Adrenal gland (tissue), 5 donors: Measurements from ENCODE around the gene GALK2.

ENCODE experiments used
- POLR2A ChIP-seq, 2 donors: fragments of 450-650 bp; IDR thresholded peaks; one replicate each; pipeline ENCODE4 v1.6.1; 2017; ENCODE audit warnings: antibody characterized with exemption in 2 of 2, mild to moderate bottlenecking in 2 of 2, moderate library complexity in 1 of 2
- TF ChIP-seq, protein P1 (sequence below), 6 experiments: fragments of 450-650 bp in 4 of 6; fragments of 200-600 bp in 2 of 6; sonication (generic) in 1 of 6; IDR thresholded peaks; 1 replicate in 5 of 6; 2 replicates in 1 of 6; pipeline versions ENCODE4 v1.5.1 to v1.8.0; 2016 to 2021; ENCODE audit warnings: antibody characterized with exemption in 6 of 6, mild to moderate bottlenecking in 2 of 6, moderate library complexity in 1 of 6
- donor health status: DM: no; HTN: no; CAD: no.

DNA sequence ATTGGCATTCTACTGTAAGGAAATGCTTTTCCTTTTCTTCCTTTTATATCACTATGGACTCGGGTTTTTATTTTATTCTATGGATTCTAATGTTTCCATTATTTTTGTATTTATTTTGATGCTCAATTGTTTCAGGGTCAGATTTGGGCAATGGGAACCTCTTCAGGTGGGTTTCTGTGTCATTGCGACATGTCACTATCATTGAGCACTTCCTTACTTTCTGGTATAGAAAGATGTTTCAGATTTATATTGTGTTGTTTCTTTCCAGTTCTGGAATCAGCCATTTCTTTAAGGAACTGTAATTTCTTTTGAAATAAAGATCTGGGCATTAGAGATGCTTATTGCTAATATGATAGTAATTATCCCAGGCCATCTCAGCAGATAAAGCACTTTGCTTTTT, 21.8 kb downstream of the GALK2 start:
- TF ChIP-seq, protein P1, sequence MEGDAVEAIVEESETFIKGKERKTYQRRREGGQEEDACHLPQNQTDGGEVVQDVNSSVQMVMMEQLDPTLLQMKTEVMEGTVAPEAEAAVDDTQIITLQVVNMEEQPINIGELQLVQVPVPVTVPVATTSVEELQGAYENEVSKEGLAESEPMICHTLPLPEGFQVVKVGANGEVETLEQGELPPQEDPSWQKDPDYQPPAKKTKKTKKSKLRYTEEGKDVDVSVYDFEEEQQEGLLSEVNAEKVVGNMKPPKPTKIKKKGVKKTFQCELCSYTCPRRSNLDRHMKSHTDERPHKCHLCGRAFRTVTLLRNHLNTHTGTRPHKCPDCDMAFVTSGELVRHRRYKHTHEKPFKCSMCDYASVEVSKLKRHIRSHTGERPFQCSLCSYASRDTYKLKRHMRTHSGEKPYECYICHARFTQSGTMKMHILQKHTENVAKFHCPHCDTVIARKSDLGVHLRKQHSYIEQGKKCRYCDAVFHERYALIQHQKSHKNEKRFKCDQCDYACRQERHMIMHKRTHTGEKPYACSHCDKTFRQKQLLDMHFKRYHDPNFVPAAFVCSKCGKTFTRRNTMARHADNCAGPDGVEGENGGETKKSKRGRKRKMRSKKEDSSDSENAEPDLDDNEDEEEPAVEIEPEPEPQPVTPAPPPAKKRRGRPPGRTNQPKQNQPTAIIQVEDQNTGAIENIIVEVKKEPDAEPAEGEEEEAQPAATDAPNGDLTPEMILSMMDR (IDR thresholded peaks at IDR 0.05) = no peak
- TF ChIP-seq POLR2A (IDR thresholded peaks at IDR 0.05) = no peak
